IPS DF 4.7 (cell line): Measurements from ENCODE around the gene ANKH.
"Not testable (repeated sequence)": the region's sequence is repeated elsewhere in the genome, so short reads cannot be mapped to it uniquely, and the experiment has no call there.

Experiments
- DNase-seq: peaks from one replicate; pipeline ENCODE4 v3.0.0-alpha.2; 2013; ENCODE audit warnings: low spot score; ENCODE audit errors: extremely low read depth

Gene ANKH

GRCh38 chr5:14884062-14884612 is 12.6 kb upstream of the ANKH start:
- DNase-seq, result no peak

- DNase-seq, result no peak
Observed at GRCh38 chr5:14882658-14883580, 11.3 kb upstream of the ANKH start.

GRCh38 chr5:14881826-14882225 is 10.2 kb upstream of the ANKH start:
- no peak for DNase-seq

GRCh38 chr5:14880688-14881087 is 9.1 kb upstream of the ANKH start:
- DNase-seq, result no peak

GRCh38 chr5:14879937-14880589 is 8.5 kb upstream of the ANKH start:
- no peak for DNase-seq

- no peak for DNase-seq
Observed at GRCh38 chr5:14879393-14879792, 7.8 kb upstream of the ANKH start.

GRCh38 chr5:14878192-14878591 is 6.6 kb upstream of the ANKH start:
- not testable (repeated sequence) for DNase-seq

GRCh38 chr5:14876095-14876494 is 4.5 kb upstream of the ANKH start:
- no peak for DNase-seq

- no peak for DNase-seq
Observed at GRCh38 chr5:14873790-14874189, 2.2 kb upstream of the ANKH start.

- no peak for DNase-seq
Observed at GRCh38 chr5:14873093-14873492, 1.5 kb upstream of the ANKH start.

- DNase-seq, result no peak
Observed at GRCh38 chr5:14872070-14872989, 752 bp upstream of the ANKH start.

GRCh38 chr5:14870337-14871213 is 1.0 kb downstream of the ANKH start:
- DNase-seq, result no peak

GRCh38 chr5:14869668-14870164 is 1.9 kb downstream of the ANKH start:
- no peak for DNase-seq

- DNase-seq, result no peak
Observed at GRCh38 chr5:14869233-14869632, 2.3 kb downstream of the ANKH start.

- no peak for DNase-seq
Observed at GRCh38 chr5:14868771-14869170, 2.8 kb downstream of the ANKH start.

- no peak for DNase-seq
Observed at GRCh38 chr5:14864181-14864812, 7.3 kb downstream of the ANKH start.

GRCh38 chr5:14863105-14863504 is 8.5 kb downstream of the ANKH start:
- DNase-seq, result no peak

GRCh38 chr5:14861123-14861765 is 10.3 kb downstream of the ANKH start:
- no peak for DNase-seq

GRCh38 chr5:14859980-14860379 is 11.6 kb downstream of the ANKH start:
- no peak for DNase-seq
